Ishikawa (cell line): ENCODE results near the gene ZNF423.

ENCODE experiments used
- CEBPB ChIP-seq: IDR thresholded peaks from 2 replicates; pipeline ENCODE4 v1.6.1; 2012
- CREB1 ChIP-seq: IDR thresholded peaks from 2 replicates; pipeline ENCODE4 v1.6.1; 2012; ENCODE audit warnings: low read depth
- EP300 ChIP-seq: IDR thresholded peaks from 2 replicates; pipeline ENCODE4 v1.6.1; 2012; ENCODE audit warnings: borderline replicate concordance
- FOXM1 ChIP-seq: IDR thresholded peaks from 2 replicates; pipeline ENCODE4 v1.6.1; 2012; ENCODE audit warnings: low read depth, borderline replicate concordance
- NFIC ChIP-seq: IDR thresholded peaks from 2 replicates; pipeline ENCODE4 v1.6.1; 2012
- RAD21 ChIP-seq: IDR thresholded peaks from 2 replicates; pipeline ENCODE4 v1.6.1; 2012; ENCODE audit warnings: low read depth
- TAF1 ChIP-seq: IDR thresholded peaks from 2 replicates; pipeline ENCODE4 v1.6.1; 2012; ENCODE audit warnings: low read depth, mild to moderate bottlenecking
- TEAD4 ChIP-seq: IDR thresholded peaks from 2 replicates; pipeline ENCODE4 v1.6.1; 2012
- YY1 ChIP-seq: IDR thresholded peaks from 2 replicates; pipeline ENCODE4 v1.6.1; 2012; ENCODE audit warnings: low read depth
- TF ChIP-seq, protein P1 (sequence below): IDR thresholded peaks from 2 replicates; pipeline ENCODE4 v1.6.1; 2012
- TF ChIP-seq, protein P2 (sequence below): IDR thresholded peaks from 2 replicates; pipeline ENCODE4 v1.6.1; 2012; ENCODE audit warnings: low read depth, mild to moderate bottlenecking
- TF ChIP-seq, protein P3 (sequence below): IDR thresholded peaks from 2 replicates; pipeline ENCODE4 v1.6.1; 2012

DNA sequence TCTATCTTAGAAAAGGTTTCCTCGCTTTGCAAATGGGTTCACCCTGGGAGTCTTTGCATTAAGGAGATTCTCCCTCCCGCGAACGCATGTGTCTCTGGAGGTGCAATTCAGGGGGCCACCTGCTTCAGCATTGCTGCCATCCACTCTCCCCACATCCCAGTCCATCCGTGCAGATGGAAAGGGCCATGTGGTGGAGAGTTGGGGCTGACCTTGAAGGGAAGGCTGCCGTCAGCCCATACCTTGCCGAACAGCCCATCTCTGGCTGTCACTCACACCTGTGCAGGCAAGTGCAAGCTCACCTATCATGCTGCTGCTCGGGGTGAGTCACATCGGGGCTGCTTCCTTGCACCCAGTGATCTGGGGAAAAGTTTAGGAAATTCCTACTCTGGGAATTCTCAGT, 106.1 kb downstream of the ZNF423 start:
- TF ChIP-seq CEBPB = no peak
- TF ChIP-seq, protein P1, sequence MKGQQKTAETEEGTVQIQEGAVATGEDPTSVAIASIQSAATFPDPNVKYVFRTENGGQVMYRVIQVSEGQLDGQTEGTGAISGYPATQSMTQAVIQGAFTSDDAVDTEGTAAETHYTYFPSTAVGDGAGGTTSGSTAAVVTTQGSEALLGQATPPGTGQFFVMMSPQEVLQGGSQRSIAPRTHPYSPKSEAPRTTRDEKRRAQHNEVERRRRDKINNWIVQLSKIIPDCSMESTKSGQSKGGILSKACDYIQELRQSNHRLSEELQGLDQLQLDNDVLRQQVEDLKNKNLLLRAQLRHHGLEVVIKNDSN = no peak
- TF ChIP-seq CREB1 = no peak
- TF ChIP-seq NFIC = no peak
- TF ChIP-seq, protein P2, sequence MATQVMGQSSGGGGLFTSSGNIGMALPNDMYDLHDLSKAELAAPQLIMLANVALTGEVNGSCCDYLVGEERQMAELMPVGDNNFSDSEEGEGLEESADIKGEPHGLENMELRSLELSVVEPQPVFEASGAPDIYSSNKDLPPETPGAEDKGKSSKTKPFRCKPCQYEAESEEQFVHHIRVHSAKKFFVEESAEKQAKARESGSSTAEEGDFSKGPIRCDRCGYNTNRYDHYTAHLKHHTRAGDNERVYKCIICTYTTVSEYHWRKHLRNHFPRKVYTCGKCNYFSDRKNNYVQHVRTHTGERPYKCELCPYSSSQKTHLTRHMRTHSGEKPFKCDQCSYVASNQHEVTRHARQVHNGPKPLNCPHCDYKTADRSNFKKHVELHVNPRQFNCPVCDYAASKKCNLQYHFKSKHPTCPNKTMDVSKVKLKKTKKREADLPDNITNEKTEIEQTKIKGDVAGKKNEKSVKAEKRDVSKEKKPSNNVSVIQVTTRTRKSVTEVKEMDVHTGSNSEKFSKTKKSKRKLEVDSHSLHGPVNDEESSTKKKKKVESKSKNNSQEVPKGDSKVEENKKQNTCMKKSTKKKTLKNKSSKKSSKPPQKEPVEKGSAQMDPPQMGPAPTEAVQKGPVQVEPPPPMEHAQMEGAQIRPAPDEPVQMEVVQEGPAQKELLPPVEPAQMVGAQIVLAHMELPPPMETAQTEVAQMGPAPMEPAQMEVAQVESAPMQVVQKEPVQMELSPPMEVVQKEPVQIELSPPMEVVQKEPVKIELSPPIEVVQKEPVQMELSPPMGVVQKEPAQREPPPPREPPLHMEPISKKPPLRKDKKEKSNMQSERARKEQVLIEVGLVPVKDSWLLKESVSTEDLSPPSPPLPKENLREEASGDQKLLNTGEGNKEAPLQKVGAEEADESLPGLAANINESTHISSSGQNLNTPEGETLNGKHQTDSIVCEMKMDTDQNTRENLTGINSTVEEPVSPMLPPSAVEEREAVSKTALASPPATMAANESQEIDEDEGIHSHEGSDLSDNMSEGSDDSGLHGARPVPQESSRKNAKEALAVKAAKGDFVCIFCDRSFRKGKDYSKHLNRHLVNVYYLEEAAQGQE = no peak
- TF ChIP-seq YY1 = no peak
- TF ChIP-seq, protein P3, sequence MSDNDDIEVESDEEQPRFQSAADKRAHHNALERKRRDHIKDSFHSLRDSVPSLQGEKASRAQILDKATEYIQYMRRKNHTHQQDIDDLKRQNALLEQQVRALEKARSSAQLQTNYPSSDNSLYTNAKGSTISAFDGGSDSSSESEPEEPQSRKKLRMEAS = no peak
- TF ChIP-seq RAD21 = no peak
- no peak for TF ChIP-seq TEAD4
- no peak for TF ChIP-seq FOXM1
- TF ChIP-seq EP300 = no peak
- TF ChIP-seq TAF1 = no peak
